MCF 10A (cell line): ENCODE results near the gene NPHP4. TPM values are rescaled to one million over a fixed set of nuclear protein-coding genes. Genes with fewer than 3 reads are reported as not detected.

Experiments used
- BruUV-seq: library from RNA; stranded (reverse); fragments of 400-500 nt; replicated peaks from 2 replicates; lab custom pipeline; 2021; lab: Mats Ljungman, UMichigan
- CTCF ChIA-PET: fragments of 300-600 bp; sonication (Branson Sonifier 250); formaldehyde crosslinking; extraction: SDS; loops from one replicate; lab custom pipeline; 2021; ENCODE audit warnings: antibody characterized with exemption, inconsistent platforms; lab: Yijun Ruan, JAX
- POLR2A ChIA-PET: fragments of 300-600, 350-650 bp; sonication (Branson Sonifier 250); formaldehyde crosslinking; extraction: SDS; loops from one replicate; lab custom pipeline; 2020; ENCODE audit warnings: antibody characterized with exemption, inconsistent platforms; lab: Yijun Ruan, JAX
- DNase-seq: peaks from one replicate; pipeline ENCODE4 v3.0.0-alpha.2; 2018; ENCODE audit not compliant: unreplicated experiment
- H3K27ac Mint-ChIP-seq: one replicate; pipeline ENCODE4 v1.8.0; 2022; ENCODE audit warnings: mild to moderate bottlenecking, low read depth, mixed read lengths; ENCODE audit not compliant: unreplicated experiment
- H3K27me3 Mint-ChIP-seq: one replicate; pipeline ENCODE4 v1.8.0; 2022; ENCODE audit warnings: mixed read lengths; ENCODE audit not compliant: insufficient read depth, unreplicated experiment
- H3K36me3 Mint-ChIP-seq: one replicate; pipeline ENCODE4 v1.8.0; 2022; ENCODE audit warnings: mild to moderate bottlenecking, moderate library complexity, mixed read lengths; ENCODE audit not compliant: insufficient read depth, unreplicated experiment
- H3K4me1 Mint-ChIP-seq: one replicate; pipeline ENCODE4 v1.8.0; 2022; ENCODE audit warnings: mixed read lengths; ENCODE audit not compliant: insufficient read depth, unreplicated experiment
- H3K4me3 Mint-ChIP-seq: one replicate; pipeline ENCODE4 v1.8.0; 2022; ENCODE audit warnings: mild to moderate bottlenecking, moderate library complexity, mixed read lengths; ENCODE audit not compliant: unreplicated experiment
- H3K9me3 Mint-ChIP-seq: one replicate; pipeline ENCODE4 v1.8.0; 2022; ENCODE audit warnings: mixed read lengths; ENCODE audit not compliant: unreplicated experiment
- intact Hi-C: fragments of 100-400 bp; cut with micrococcal nuclease; formaldehyde crosslinking; loops from 2 replicates; pipeline ENCODE4 v1.14.1; 2022
- total RNA-seq: library from RNA; stranded (reverse); gene quantifications from 2 replicates; pipeline ENCODE4 v1.2.3, GENCODE V29; 2022
- TF ChIP-seq, protein P1 (sequence below): fragments of 200-600 bp; IDR thresholded peaks from one replicate; pipeline ENCODE4 v1.8.0; 2022; ENCODE audit warnings: antibody characterized with exemption, mild to moderate bottlenecking; ENCODE audit not compliant: unreplicated experiment

Gene NPHP4
- total RNA-seq, 1 experiment from 2014 or later: 14.4 TPM

DNA sequence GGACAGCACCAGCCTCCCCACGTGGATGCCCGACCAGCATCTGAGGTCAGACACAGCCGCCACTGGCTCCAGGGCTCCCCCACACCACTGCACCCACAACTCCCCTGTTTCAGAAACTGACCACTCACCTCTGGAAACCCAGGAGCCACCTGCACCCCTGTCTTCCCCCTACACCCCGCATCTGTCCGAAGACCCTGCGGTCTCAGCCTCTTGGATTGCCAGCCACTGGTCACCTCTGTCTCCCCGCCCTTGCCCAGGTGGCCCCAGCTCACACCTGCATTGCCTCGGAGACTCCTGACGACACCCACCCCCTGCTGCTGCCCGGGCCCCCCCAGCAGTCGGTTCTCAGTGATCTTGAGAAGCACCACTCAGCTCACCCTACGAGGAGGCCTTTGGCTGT, 21.3 kb upstream of the NPHP4 start:
- TF ChIP-seq, protein P1, sequence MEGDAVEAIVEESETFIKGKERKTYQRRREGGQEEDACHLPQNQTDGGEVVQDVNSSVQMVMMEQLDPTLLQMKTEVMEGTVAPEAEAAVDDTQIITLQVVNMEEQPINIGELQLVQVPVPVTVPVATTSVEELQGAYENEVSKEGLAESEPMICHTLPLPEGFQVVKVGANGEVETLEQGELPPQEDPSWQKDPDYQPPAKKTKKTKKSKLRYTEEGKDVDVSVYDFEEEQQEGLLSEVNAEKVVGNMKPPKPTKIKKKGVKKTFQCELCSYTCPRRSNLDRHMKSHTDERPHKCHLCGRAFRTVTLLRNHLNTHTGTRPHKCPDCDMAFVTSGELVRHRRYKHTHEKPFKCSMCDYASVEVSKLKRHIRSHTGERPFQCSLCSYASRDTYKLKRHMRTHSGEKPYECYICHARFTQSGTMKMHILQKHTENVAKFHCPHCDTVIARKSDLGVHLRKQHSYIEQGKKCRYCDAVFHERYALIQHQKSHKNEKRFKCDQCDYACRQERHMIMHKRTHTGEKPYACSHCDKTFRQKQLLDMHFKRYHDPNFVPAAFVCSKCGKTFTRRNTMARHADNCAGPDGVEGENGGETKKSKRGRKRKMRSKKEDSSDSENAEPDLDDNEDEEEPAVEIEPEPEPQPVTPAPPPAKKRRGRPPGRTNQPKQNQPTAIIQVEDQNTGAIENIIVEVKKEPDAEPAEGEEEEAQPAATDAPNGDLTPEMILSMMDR: no peak
- H3K36me3 Mint-ChIP-seq: no peaks in the 10 kb centered on the region
- BruUV-seq: no TSS peak
- no peaks in the 10 kb centered on the region for H3K9me3 Mint-ChIP-seq
- H3K27me3 Mint-ChIP-seq: no peaks in the 10 kb centered on the region
- intact Hi-C loops: no loop called here
- no peak for DNase-seq
- ChIA-PET CTCF (no interaction called here), POLR2A (no interaction called here)
- no peak overlapping the region for H3K4me3 Mint-ChIP-seq
- no peak overlapping the region for H3K27ac Mint-ChIP-seq
- H3K4me1 Mint-ChIP-seq: peaks cover 11% of the 10 kb centered on the region

DNA sequence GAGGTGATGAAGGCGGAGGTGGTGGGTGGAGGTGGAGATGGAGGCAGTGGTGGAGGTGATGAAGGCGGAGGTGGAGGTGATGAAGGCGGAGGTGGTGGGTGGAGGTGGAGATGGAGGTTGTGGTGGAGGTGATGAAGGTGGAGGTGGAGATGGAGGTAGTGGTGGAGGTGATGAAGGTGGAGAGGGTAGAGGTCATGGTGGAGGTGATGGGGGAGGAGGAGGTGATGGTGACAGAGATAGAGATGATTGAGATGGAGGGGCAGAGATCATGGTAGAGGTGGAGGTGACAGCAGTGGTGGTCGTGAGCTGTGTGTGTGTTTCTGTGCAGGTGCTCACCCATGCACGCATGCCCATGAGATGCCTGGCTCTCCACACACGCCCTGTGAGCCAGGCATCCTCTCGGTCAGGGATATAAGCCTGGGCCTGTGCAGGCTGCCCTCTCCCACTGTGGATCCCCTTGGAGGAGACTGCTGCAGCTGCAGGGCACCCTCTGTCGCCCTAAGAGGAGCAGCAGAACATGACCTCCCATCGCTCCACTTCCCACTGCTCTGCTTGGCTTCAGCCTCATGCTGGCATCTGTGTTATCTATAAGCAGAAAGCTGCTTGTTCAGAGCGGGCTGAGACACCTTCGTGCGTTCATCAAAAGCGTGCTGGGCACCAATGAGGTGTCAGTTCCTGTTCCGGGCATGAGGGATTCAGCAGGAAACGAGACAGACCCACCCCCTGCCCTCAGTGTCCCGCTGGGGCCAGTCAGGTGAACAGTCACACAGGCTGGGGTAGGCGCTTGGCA, 20.5 kb upstream of the NPHP4 start:
- intact Hi-C loops: no loop called here
- ChIA-PET CTCF (no interaction called here), POLR2A (no interaction called here)
- no peak for DNase-seq
- no peak overlapping the region for H3K4me3 Mint-ChIP-seq
- TF ChIP-seq, protein P1: no peak
- no TSS peak for BruUV-seq
- H3K4me1 Mint-ChIP-seq: peaks cover 11% of the 10 kb centered on the region
- H3K27me3 Mint-ChIP-seq: no peaks in the 10 kb centered on the region
- no peaks in the 10 kb centered on the region for H3K36me3 Mint-ChIP-seq
- H3K27ac Mint-ChIP-seq: no peak overlapping the region
- no peaks in the 10 kb centered on the region for H3K9me3 Mint-ChIP-seq

DNA sequence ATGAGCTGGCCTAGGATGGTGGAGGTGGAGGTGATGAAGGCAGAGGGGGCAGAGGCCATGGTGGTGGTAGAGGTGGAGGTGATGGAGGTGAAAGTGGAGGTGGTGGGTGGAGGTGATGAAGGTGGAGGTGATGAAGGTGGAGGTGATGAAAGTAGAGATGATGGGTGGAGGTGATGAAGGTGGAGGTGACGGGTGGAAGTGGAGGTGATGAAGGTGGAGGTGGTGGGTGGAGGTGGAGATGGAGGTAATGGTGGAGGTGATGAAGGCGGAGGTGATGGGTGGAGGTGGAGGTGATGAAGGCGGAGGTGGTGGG, 19.7 kb upstream of the NPHP4 start:
- H3K27ac Mint-ChIP-seq: no peak overlapping the region
- H3K36me3 Mint-ChIP-seq: no peaks in the 10 kb centered on the region
- POLR2A ChIA-PET: interaction anchor here (0.6 kb wide), 1 partner anchor 14 kb away, joined by 3 read pairs; no protein-coding TSS in a partner anchor
- BruUV-seq: no TSS peak
- CTCF ChIA-PET: no interaction called here
- no peaks in the 10 kb centered on the region for H3K27me3 Mint-ChIP-seq
- H3K4me3 Mint-ChIP-seq: no peak overlapping the region
- intact Hi-C loops: no loop called here
- H3K4me1 Mint-ChIP-seq: peaks cover 8% of the 10 kb centered on the region
- DNase-seq: no peak
- TF ChIP-seq, protein P1: no peak
- H3K9me3 Mint-ChIP-seq: no peaks in the 10 kb centered on the region

DNA sequence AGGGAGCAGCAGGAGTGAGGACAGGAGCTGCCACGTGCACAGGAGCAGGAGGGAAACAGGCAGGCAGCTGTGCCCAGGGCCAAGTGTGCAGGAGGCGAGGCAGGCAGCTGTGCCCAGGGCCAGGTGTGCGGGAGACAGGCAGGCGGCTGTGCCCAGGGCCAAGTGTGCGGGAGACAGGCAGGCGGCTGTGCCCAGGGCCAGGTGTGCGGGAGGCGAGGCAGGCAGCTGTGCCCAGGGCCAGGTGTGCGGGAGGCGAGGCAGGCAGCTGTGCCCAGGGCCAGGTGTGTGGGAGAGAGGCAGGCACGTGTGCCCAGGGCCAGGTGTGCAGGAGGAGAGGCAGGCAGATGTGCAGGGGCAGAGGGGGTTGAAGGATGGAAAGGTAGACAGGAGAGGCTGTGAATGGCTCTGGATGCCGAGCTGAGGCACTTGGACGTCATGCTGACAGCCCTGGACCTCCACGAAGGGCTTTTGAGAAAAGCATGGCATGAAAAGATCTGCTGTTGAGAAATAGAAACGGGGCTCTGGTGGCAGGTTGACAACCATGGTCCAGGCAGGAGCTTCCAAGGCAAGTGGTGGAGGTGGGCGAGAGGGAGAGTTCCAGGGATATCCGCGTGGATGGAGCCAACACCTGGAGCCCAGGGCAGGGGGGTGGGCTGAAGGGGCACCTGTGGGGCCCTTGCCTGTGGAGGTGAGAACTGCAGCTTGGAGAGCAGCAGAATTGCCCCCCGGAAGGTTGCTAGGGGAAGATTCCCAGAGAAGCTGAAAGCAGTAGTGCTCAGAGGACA, 19.1 kb upstream of the NPHP4 start:
- no peak overlapping the region for H3K4me3 Mint-ChIP-seq
- intact Hi-C loops: no loop called here
- DNase-seq: no peak
- no peaks in the 10 kb centered on the region for H3K27me3 Mint-ChIP-seq
- H3K27ac Mint-ChIP-seq: no peak overlapping the region
- BruUV-seq: no TSS peak
- H3K9me3 Mint-ChIP-seq: no peaks in the 10 kb centered on the region
- ChIA-PET POLR2A (interaction anchor here (0.6 kb wide), 1 partner anchor 15 kb away, joined by 3 read pairs; no protein-coding TSS in a partner anchor), CTCF (interaction anchor here (0.6 kb wide), 1 partner anchor 235 kb away, joined by 3 read pairs; no protein-coding TSS in a partner anchor)
- TF ChIP-seq, protein P1: no peak
- H3K4me1 Mint-ChIP-seq: peaks cover 3% of the 10 kb centered on the region
- H3K36me3 Mint-ChIP-seq: no peaks in the 10 kb centered on the region
